ENCODE data around the gene NCEH1. TPM values are rescaled to one million over a fixed set of nuclear protein-coding genes. Genes with fewer than 3 reads are reported as not detected.

The NCEH1 gene
- total RNA-seq, 1 donor from 2014 or later: 4.8 TPM

- no peak for DNase-seq (ENCODE audit: low spot score)
Observed at GRCh38 chr3:172647080-172647479, 63.8 kb downstream of the NCEH1 start.

DNA sequence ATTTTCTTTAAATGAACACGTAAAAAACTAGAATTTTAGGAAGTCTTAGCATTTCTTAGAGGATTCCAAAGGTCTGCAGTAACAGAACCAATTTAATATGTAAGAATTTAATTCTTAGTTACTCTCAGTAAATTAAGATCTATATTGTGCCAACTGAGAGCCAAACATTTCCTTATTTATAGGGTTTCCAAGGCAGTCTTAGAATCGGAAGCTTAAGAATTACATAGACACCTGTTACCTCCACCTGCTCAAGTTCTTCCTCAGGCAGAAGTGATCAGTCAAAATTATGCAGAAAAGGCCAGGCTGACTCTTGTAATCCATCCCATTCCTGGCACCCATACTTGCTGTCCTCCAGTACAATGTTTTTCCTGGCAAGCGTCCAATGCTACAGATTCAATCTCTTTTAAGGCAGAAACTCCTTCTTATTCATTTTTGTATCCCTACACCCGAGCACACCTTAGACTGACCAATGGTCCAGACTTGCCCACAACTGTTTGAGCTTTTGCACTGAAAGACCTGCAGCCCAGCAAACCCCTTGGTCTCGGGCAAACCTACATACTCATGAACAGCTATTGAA is 64.3 kb downstream of the NCEH1 start:
- peak; percentile 54 for DNase-seq (ENCODE audit: low spot score)

- no peak for DNase-seq (ENCODE audit: low spot score)
Observed at GRCh38 chr3:172644258-172644657, 66.6 kb downstream of the NCEH1 start.

GRCh38 chr3:172643506-172644179 is 67.2 kb downstream of the NCEH1 start:
- DNase-seq (ENCODE audit: low spot score): no peak

DNA sequence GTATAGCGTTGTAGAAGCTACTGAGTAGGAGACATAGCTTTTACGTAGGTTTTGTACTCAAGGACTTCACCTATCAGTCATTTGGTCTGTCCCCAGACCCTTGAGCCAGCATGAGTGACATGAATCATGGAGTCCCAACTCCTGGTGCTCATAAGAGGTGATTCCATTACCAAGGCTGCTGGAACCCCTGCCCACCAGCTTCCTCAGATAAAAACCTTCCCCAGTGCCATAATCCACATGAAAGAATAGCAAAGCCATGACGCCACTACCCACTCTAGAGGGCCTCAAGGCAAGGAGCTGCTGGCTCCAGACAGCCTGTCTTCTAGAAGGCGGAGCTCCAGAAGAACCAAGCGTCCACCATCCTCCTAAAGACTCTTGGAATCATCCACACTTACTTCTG is 69.6 kb downstream of the NCEH1 start:
- DNase-seq (ENCODE audit: low spot score): no peak

- no peak for DNase-seq (ENCODE audit: low spot score)
Observed at GRCh38 chr3:172640751-172641150, 70.1 kb downstream of the NCEH1 start.

GRCh38 chr3:172635588-172635987 is 75.3 kb downstream of the NCEH1 start:
- DNase-seq (ENCODE audit: low spot score): no peak

DNA sequence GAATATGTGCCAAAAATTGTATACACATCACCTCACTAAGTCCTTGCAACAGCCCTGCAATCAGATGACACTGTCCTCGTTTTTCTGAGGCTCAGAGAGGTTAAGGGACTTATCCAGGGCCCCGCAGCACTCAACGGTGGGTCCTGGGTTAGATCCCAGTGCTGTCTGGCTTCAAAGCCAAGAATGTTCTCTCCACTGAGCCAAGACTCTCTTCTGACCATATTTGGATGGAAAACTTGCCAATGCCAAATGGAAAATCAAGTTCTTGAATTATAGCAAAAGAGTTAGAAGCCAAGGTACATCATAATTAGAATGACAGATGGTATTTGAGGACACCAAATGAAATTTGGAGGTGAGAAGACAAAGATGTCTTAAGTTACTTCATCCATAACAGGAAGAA is 75.9 kb downstream of the NCEH1 start:
- DNase-seq (ENCODE audit: low spot score): no peak

GRCh38 chr3:172630316-172630715 is 80.6 kb downstream of the NCEH1 start:
- DNase-seq (ENCODE audit: low spot score): no peak

- DNase-seq (ENCODE audit: low spot score): no peak
Observed at GRCh38 chr3:172629470-172629869, 81.4 kb downstream of the NCEH1 start.

- no peak for DNase-seq (ENCODE audit: low spot score)
Observed at GRCh38 chr3:172627057-172627809, 83.6 kb downstream of the NCEH1 start.

- DNase-seq (ENCODE audit: low spot score): no peak
Observed at GRCh38 chr3:172626021-172626640, 84.7 kb downstream of the NCEH1 start.

DNA sequence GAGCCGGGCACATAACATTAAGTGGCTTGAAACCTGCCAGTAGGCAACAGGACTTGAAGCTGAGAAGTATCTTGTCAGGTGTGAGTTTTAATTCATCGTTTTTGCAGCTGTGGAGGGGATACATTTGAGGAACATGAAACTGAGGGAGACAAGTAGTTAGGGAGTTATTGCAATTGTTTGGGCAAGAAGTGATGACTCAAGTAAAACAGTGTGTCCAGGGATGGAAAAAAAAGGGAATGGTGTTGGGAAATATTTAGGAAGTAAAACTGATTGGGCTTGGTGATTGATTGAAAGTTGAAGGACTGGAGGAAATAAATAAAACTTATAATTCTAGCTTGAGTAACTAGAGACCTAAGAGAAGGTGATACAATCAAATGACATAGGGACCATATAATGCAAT is 85.5 kb downstream of the NCEH1 start:
- DNase-seq (ENCODE audit: low spot score): no peak

GRCh38 chr3:172624999-172625398 is 85.9 kb downstream of the NCEH1 start:
- no peak for DNase-seq (ENCODE audit: low spot score)

DNA sequence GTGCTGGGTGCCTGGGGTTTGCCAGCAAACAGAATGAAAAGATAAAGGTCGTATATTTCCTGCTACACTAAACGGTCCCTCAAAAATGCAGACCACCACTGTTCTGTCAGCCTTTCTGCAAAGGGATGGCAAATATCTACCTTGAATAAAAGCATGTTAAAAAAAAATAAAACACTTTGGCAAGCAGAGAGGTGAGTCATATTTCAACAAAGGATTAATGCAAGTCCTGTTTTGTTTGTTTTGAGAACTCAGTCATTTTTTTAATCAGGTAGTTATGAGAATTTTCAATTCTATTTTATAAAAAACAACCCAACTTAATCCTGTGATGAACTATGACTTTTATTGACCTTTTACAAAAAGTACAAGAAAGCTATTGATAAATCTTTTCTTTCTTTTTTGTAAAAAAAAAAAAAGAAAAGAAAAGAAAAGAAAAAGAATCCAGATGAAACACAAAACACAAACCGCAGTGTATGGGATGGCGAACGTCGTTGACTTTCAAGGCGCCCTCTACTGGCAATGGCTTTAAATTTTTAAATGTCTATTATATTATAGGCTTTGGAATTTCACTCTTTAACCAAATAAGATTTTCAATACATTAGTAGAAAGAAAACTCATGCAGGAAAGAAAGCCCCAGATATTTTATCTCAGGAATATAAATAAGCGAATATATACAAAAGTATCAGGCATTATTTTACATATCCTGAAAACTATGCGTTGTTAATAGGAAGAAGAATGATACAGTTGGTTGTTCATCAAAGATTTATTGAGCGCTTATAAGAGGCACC is 87.8 kb downstream of the NCEH1 start:
- peak; percentile 26 for DNase-seq (ENCODE audit: low spot score)

DNA sequence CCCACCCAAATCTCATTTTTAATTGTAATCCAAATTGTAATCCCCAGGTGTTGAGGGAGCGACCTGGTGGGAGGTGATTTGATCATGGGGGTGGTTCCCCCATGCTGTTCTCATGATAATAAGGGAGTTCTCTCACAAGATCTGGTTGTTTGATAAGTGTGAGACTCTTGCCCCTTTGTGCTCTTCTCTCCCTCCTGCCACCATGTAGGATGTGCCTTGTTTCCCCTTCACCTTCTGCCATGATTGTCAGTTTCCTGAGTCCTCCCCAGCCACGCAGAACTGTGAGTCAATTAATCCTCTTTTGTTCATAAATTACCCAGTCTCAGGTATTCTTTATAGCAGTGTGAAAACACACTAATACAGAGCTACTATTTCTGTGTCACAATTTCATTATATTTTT is 88.7 kb downstream of the NCEH1 start:
- no peak for DNase-seq (ENCODE audit: low spot score)

DNA sequence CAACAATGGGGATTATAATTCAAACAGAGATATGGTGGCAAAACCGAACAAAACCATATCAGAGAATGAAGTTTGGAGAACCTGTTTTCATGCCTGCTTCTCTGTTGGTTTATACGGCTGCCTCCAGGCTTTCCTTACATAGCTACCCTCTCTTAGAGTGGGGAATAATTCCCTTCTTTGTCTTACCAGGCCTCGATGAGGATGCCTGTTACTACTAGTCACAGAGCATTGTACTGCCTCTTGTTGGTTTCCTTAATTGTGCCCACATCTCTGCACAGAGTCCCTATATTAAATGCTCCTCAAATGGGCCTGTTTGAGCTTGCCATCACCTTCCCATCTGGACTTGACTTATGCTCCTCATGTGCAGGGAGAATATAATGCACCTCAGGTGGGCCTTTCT is 92.9 kb downstream of the NCEH1 start:
- no peak for DNase-seq (ENCODE audit: low spot score)

DNA sequence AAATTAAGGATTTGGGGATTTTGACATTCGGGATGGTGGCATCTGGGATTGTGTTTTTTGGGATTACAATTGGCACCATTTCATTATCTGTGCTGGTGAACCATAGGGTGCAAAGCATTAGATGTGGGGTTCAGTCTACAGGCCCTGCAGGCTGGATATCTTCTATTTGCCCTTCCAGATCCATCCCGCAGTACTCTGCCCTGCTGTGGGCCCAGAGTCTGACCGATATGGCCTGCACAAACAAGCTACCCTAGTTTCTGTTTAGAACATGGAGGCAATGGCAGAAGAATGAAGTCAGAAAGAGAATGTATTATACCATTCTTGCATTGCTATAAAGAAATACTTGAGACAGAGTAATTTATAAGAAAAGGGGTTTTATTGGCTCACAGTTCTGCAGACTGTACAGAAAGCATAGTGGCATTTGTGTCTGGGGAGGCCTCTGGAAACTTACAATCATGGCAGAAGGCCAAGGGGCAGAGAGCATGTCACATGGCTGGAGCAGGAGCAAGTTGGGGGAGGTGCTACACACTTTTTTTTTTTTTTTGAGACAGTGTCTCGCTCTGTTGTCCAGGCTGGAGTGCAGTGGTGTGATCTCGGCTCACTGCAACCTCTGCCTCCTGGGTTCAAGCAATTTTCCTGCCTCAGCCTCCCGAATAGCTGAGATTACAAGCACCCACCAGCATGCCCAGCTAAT is 93.7 kb downstream of the NCEH1 start:
- no peak for DNase-seq (ENCODE audit: low spot score)

DNA sequence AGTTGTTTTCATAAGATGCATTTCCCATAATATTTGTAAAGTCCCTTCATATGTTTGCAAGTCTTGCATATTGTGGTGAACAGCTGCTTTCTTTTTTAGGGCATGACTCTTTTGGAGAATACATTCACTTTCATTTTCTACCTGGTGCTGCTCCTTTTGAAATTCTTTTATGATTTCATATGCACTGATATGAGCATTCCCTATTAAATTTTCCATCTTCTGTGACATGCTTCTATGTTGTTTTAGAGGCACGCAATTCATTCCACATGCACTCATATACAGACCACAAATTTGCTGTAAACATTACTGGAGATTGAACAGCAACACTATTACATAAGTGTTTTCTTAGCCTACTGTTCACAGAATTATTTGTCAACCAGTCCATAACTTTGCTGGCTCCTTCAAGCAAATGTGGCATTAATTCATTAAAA is 94.8 kb downstream of the NCEH1 start:
- DNase-seq (ENCODE audit: low spot score): no peak

DNA sequence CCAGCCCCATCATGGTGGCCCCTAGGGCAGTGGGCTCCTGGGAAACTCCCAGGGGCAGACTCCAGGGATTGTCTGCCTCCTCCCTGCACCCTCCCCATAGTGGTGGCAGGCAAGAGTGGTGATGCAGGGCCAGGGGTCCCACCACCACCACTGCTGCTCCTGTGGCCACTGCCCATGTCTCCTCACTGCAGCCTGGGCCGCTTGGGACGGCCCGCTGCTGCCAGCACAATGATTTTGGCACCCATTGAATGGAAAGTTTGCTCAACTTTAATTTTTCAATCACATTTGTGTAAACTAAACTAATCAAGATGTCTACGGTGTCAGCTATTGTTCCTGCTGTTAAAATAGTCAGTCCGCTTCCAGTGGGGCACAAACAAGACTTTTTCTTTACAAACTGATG is 95.6 kb downstream of the NCEH1 start:
- no peak for DNase-seq (ENCODE audit: low spot score)

Measured in umbilical cord (tissue), 2 donors.